Gastrocnemius medialis (tissue), 4 donors: Measurements from ENCODE around the gene PDE4B.

Experiments
- CTCF ChIP-seq, 5 experiments: fragments of 450-650 bp in 3 of 5; fragments of 200-600 bp in 2 of 5; sonication (generic) in 2 of 5; IDR thresholded peaks in 4 of 5; conservative IDR thresholded peaks in 1 of 5; 1 replicate in 4 of 5; 2 replicates in 1 of 5; pipeline ENCODE4 v1.5.1; 2016 to 2019; ENCODE audit warnings: antibody characterized with exemption in 5 of 5, mild to moderate bottlenecking in 3 of 5, moderate library complexity in 3 of 5
- POLR2A ChIP-seq, 2 donors: fragments of 450-650 bp; IDR thresholded peaks; one replicate each; pipeline ENCODE4 v1.6.1; 2017; ENCODE audit warnings: antibody characterized with exemption in 2 of 2, mild to moderate bottlenecking in 2 of 2, moderate library complexity in 2 of 2

GRCh38 chr1:66302184-66302742 lies 509.6 kb downstream of the PDE4B start:
- no peak for TF ChIP-seq CTCF (IDR thresholded peaks at IDR 0.05 in 4 of 5, conservative IDR thresholded peaks at IDR 0.05 in 1 of 5)
- TF ChIP-seq POLR2A (IDR thresholded peaks at IDR 0.05) = no peak
